B cell (primary cell): Measurements from ENCODE around the gene UTP25. TPM values are rescaled to one million over a fixed set of nuclear protein-coding genes. Genes with fewer than 3 reads are reported as not detected.

Source experiments
- ATAC-seq: fragments of 200-7000 bp; cut with Tn5 transposase; one replicate; pipeline ENCODE4 v1.10.0; 2021; ENCODE audit warnings: low read depth, mild to moderate bottlenecking, moderate number of reproducible peaks, moderate library complexity
- CTCF ChIA-PET: fragments of 350-600 bp; sonication (Branson Sonifier 250); formaldehyde crosslinking; loops from one replicate; lab custom pipeline; 2021; ENCODE audit warnings: antibody characterized with exemption, inconsistent platforms; lab: Charles Lee
- POLR2A ChIA-PET: fragments of 350-600 bp; sonication (Branson Sonifier 250); formaldehyde crosslinking; loops from one replicate; lab custom pipeline; 2021; ENCODE audit warnings: antibody characterized with exemption; lab: Charles Lee
- DNase-seq: peaks from one replicate; pipeline ENCODE4 v3.0.0; 2013
- H2AFZ ChIP-seq: 2 replicates; pipeline ENCODE4 v1.6.1; 2012; ENCODE audit warnings: mild to moderate bottlenecking, low read depth, low read length; ENCODE audit not compliant: insufficient read depth, poor library complexity, severe bottlenecking
- H3K27ac ChIP-seq, 2 donors: 1 replicate in 1 of 2; 2 replicates in 1 of 2; pipeline ENCODE4 v1.5.1; 2012 to 2013; ENCODE audit warnings: low read length in 2 of 2, mild to moderate bottlenecking in 2 of 2, moderate library complexity in 1 of 2
- H3K27me3 ChIP-seq, 4 experiments: fragments of 200-600 bp in 1 of 4; sonication (generic) in 1 of 4; replicated peaks in 1 of 4; 1 replicate in 2 of 4; 2 replicates in 2 of 4; pipeline versions ENCODE4 v1.6.1 to v1.7.0; 2013 to 2016; ENCODE audit warnings: low read length in 3 of 4, mild to moderate bottlenecking in 2 of 4, mixed read lengths in 1 of 4, moderate library complexity in 1 of 4; ENCODE audit not compliant: insufficient read depth in 4 of 4, control insufficient read depth in 3 of 4; ENCODE audit errors: control extremely low read depth in 1 of 4
- H3K36me3 ChIP-seq, 2 experiments: replicated peaks in 1 of 2; 1 replicate in 1 of 2; 2 replicates in 1 of 2; pipeline versions ENCODE4 v1.6.1 to v1.7.1; 2013; ENCODE audit warnings: low read length in 1 of 2; ENCODE audit not compliant: insufficient read depth in 2 of 2, control insufficient read depth in 1 of 2; ENCODE audit errors: control extremely low read depth in 1 of 2, extremely low read depth in 1 of 2
- H3K4me1 ChIP-seq, 2 donors: fragments of 200-600 bp in 1 of 2; sonication (generic) in 1 of 2; 1 replicate in 1 of 2; 2 replicates in 1 of 2; pipeline versions ENCODE4 v1.5.1 to v1.6.1; 2013 to 2017; ENCODE audit warnings: low read length in 2 of 2; ENCODE audit not compliant: control insufficient read depth in 2 of 2, insufficient read depth in 2 of 2
- H3K4me2 ChIP-seq: replicated peaks from 2 replicates; pipeline ENCODE3; 2012; ENCODE audit warnings: mild to moderate bottlenecking, low read depth, low read length; ENCODE audit not compliant: poor library complexity, severe bottlenecking
- H3K4me3 ChIP-seq, 5 experiments: fragments of 200-600 bp in 1 of 5; sonication (generic) in 1 of 5; 1 replicate in 3 of 5; 2 replicates in 2 of 5; pipeline versions ENCODE4 v1.5.1 to v1.7.0; 2011 to 2016; ENCODE audit warnings: low read length in 4 of 5, mild to moderate bottlenecking in 4 of 5, low read depth in 2 of 5, control low read depth in 1 of 5, moderate library complexity in 1 of 5; ENCODE audit not compliant: insufficient read depth in 1 of 5; ENCODE audit errors: control extremely low read depth in 1 of 5, extremely low read depth in 1 of 5
- H3K79me2 ChIP-seq: fragments of 200-600 bp; sonication (generic); one replicate; pipeline ENCODE4 v1.6.0; 2016; ENCODE audit warnings: low read length; ENCODE audit not compliant: control insufficient read depth, insufficient read depth
- H3K9ac ChIP-seq: fragments of 200-600 bp; sonication (generic); 2 replicates; pipeline ENCODE4 v1.6.1; 2017; ENCODE audit warnings: mild to moderate bottlenecking, low read length, moderate library complexity
- H3K9me3 ChIP-seq, 3 donors: one replicate each; pipeline versions ENCODE4 v1.6.1 to v1.7.1; 2013; ENCODE audit warnings: low read length in 2 of 3; ENCODE audit not compliant: control insufficient read depth in 2 of 3, insufficient read depth in 1 of 3; ENCODE audit errors: control extremely low read depth in 1 of 3
- H4K20me1 ChIP-seq: 2 replicates; pipeline ENCODE4 v1.6.0; 2012; ENCODE audit warnings: mild to moderate bottlenecking, low read length; ENCODE audit not compliant: insufficient read depth, control insufficient read depth, poor library complexity, severe bottlenecking
- H3K27ac Mint-ChIP-seq: one replicate; pipeline ENCODE4 v1.8.0; 2021; ENCODE audit warnings: mixed read lengths
- H3K27me3 Mint-ChIP-seq: one replicate; pipeline ENCODE4 v1.8.0; 2021; ENCODE audit warnings: mixed read lengths
- H3K4me1 Mint-ChIP-seq: one replicate; pipeline ENCODE4 v1.8.0; 2021; ENCODE audit warnings: mixed read lengths
- H3K4me3 Mint-ChIP-seq: one replicate; pipeline ENCODE4 v1.8.0; 2021; ENCODE audit warnings: mixed read lengths
- H3K9me3 Mint-ChIP-seq: one replicate; pipeline ENCODE4 v1.8.0; 2022; ENCODE audit warnings: mixed read lengths; ENCODE audit not compliant: insufficient read depth
- CTCF ChIP-seq: fragments of 200-600 bp; IDR thresholded peaks from one replicate; pipeline ENCODE4 v1.8.0; 2022; ENCODE audit warnings: antibody characterized with exemption, mild to moderate bottlenecking
- EZH2 ChIP-seq: IDR thresholded peaks from 2 replicates; pipeline ENCODE4 v1.6.1; 2012; ENCODE audit warnings: borderline replicate concordance, low read depth, mild to moderate bottlenecking, moderate library complexity, low read length; ENCODE audit not compliant: insufficient read depth, poor library complexity, severe bottlenecking
- WGBS: methylation state at CpG from one replicate; pipeline ENCODE4 v1.1.5; 2013; ENCODE audit warnings: missing lambda C conversion rate; ENCODE audit not compliant: insufficient coverage; 5-methylcytosine and 5-hydroxymethylcytosine counted together
- intact Hi-C: fragments of 100-400 bp; cut with micrococcal nuclease; formaldehyde crosslinking; loops from one replicate; pipeline ENCODE4 v1.10.0; 2022
- polyA plus RNA-seq: library from polyadenylated mRNA; depleted of rRNA; stranded (reverse); fragments of >200 nt; gene quantifications from 2 replicates; pipeline ENCODE4 v1.2.3, GENCODE V29; 2012
- total RNA-seq, 2 donors: library from RNA; stranded (reverse); fragments of 120-200 nt in 1 of 2; gene quantifications; 1 replicate in 1 of 2; 2 replicates in 1 of 2; pipeline versions ENCODE4 v1.2.3 to v1.2.4, GENCODE V29; 2013 to 2022

UTP25 gene
- total and polyA plus RNA-seq, 2 donors (not counting 1 experiment from before 2014, with no cell fraction given) = 6.2 to 16.6 TPM

- H3K27me3 ChIP-seq = peaks cover 0 to 5% (median 2%) of the 10 kb centered on the region in 4 experiments
- WGBS = 94% methylated on average over 5 of the region's 7 CpGs
- ChIA-PET CTCF (no interaction called here), POLR2A (no interaction called here)
- no peak for ATAC-seq
- no peaks in the 10 kb centered on the region for H3K4me1 Mint-ChIP-seq
- no peak overlapping the region for H3K4me2 ChIP-seq
- TF ChIP-seq EZH2 = no peak
- TF ChIP-seq CTCF = no peak
- DNase-seq = no peak
- H3K27me3 Mint-ChIP-seq = peaks cover 33% of the 10 kb centered on the region
- peaks cover 0 to 3% (median 0%) of the 10 kb centered on the region in 3 donors for H3K9me3 ChIP-seq
- no peak overlapping the region for H3K9ac ChIP-seq
- H3K79me2 ChIP-seq = no peaks in the 10 kb centered on the region
- intact Hi-C loops = no loop called here
- H3K27ac ChIP-seq = no peak overlapping the region
- H3K4me1 ChIP-seq = no peaks in the 10 kb centered on the region
- H3K4me3 Mint-ChIP-seq = no peak overlapping the region
- no peak overlapping the region for H2AFZ ChIP-seq
- H3K36me3 ChIP-seq = no peaks in the 10 kb centered on the region
- no peak overlapping the region for H3K4me3 ChIP-seq
- no peaks in the 10 kb centered on the region for H3K9me3 Mint-ChIP-seq
- H3K27ac Mint-ChIP-seq = no peak overlapping the region
- no peaks in the 10 kb centered on the region for H4K20me1 ChIP-seq
Observed at GRCh38 chr1:209885403-209886218, 57.8 kb downstream of the UTP25 start.

- H3K4me1 Mint-ChIP-seq = no peaks in the 10 kb centered on the region
- Histone ChIP-seq H3K79me2 (no peaks in the 10 kb centered on the region), H3K9ac (no peak overlapping the region), H2AFZ (no peak overlapping the region), H3K27me3 (peaks cover 0 to 5% (median 2%) of the 10 kb centered on the region in 4 experiments), H3K9me3 (peaks cover 0 to 3% (median 0%) of the 10 kb centered on the region in 3 donors), H3K4me2 (no peak overlapping the region), H3K36me3 (no peaks in the 10 kb centered on the region), H3K4me3 (no peak overlapping the region), H3K27ac (no peak overlapping the region), H3K4me1 (no peaks in the 10 kb centered on the region), H4K20me1 (no peaks in the 10 kb centered on the region)
- TF ChIP-seq CTCF (no peak), EZH2 (no peak)
- H3K9me3 Mint-ChIP-seq = no peaks in the 10 kb centered on the region
- H3K27ac Mint-ChIP-seq = no peak overlapping the region
- intact Hi-C loops = no loop called here
- ATAC-seq = no peak
- peaks cover 32% of the 10 kb centered on the region for H3K27me3 Mint-ChIP-seq
- WGBS = no CpG with 5 or more reads among the region's 1 CpG
- DNase-seq = no peak
- CTCF ChIA-PET = no interaction called here
- H3K4me3 Mint-ChIP-seq = no peak overlapping the region
- POLR2A ChIA-PET = no interaction called here
Observed at GRCh38 chr1:209886219-209886536, 58.4 kb downstream of the UTP25 start.
